ENCODE results near the gene PHACTR3.

The PHACTR3 gene

GRCh38 chr20:59781226-59781625 is 176.9 kb downstream of the PHACTR3 start:
- DNase-seq = no peak

DNA sequence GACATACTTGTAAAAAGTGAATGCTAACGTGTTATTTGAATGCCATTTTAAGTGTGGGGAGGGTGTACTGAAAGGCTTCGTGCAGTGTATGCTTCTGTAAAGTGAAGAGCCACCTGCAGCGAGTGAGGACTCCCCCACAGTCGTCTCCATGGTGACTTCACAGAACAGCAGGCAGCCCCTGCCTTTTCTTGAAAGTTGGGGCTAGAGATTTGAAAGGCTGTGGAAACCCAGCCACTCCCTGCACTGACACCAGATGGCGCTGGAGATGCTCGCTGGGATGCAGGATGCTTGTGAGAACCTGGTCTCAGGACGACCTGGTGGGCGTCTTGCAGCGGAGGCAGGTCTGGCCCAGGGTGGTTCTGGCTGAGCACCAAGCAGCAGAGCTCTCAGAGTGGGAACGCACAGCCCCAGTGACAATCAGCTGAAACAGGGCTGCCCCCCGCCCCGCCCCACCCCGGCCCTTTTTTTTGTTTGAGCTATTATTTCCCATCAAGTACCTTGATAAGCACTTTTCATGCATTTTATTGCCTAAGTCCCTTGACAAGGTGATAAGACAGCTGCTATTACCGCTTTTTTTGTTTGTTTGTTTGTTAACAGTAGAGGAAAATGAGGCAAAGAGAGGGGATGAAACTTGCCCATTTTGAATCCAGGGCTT is 178.8 kb downstream of the PHACTR3 start:
- no peak for DNase-seq

GRCh38 chr20:59783641-59784010 is 179.3 kb downstream of the PHACTR3 start:
- no peak for DNase-seq

DNA sequence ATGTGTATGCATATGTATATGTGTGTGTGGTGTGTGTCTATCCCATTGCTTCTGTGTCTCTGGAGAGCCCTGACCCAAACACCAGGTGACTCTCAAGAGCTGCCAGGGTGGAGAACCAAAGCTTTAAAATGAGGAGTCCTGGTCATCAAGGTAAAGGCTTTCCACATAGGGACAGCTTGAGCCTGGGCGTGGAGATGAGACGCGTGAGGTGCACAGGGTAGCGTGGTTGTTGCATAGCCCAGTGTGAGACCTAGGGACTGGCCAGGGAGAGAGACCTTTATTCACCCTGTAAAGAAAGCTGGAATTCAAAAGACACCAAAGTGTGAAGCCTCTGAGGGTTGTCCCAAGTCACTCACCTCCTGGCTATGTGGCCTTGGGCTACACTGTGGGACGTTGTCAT is 180.0 kb downstream of the PHACTR3 start:
- no peak for DNase-seq

DNA sequence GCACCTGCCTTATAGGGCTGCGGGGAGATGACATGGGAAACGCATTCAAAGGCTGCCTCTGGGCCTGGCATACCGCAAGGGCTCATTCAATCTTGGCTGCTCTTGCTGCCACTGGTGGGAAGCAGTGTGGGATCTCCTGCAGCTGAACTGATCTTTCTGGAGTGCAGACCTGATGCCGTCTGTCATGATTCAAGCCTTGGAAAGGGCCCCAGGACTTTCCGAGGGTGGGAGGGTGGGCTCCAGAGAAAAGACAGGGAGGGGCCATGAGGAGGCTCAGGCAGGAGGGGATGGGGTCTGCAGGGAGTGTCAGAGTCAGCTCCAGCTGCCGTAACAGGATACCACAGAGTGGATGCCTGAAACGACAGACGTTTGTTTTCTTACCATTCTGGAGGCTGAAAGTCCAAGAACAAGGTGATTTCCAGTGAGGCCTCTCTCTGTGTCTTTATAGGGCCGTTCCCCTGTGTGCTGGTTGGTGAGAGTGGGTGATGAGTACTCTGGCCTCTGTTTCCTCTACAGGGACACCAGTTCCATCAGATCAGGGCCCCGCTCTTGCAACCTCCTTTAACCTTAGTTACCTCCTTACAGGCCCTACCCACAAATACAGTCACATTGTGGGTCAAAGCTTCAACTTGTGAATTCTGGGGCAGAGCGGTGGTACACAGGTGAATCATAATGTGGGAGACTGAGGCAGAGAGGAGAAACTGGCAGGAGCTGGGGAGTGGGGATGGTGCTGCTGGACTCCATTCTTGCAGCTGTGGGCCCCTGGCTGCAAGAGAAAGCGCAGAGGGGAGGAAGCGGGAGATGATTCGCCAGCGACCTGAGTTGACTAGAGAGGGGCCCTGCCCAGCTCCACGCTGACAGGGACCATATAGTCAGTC is 180.7 kb downstream of the PHACTR3 start:
- no peak for DNase-seq

DNA sequence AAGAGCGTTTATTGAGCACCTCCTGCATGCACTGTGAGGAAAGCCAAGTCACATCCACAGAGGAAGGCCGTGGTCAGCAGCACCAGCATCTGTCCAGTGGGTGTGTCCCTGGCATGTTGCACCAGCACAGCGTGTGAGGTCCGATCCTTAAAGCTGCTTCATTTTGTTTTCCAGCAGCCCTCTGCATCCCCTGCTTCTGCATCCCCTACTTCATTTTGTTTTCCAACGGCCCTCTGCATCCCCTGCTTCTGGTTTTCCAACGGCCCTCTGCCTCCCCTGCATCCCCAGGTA is 181.3 kb downstream of the PHACTR3 start:
- no peak for DNase-seq

DNA sequence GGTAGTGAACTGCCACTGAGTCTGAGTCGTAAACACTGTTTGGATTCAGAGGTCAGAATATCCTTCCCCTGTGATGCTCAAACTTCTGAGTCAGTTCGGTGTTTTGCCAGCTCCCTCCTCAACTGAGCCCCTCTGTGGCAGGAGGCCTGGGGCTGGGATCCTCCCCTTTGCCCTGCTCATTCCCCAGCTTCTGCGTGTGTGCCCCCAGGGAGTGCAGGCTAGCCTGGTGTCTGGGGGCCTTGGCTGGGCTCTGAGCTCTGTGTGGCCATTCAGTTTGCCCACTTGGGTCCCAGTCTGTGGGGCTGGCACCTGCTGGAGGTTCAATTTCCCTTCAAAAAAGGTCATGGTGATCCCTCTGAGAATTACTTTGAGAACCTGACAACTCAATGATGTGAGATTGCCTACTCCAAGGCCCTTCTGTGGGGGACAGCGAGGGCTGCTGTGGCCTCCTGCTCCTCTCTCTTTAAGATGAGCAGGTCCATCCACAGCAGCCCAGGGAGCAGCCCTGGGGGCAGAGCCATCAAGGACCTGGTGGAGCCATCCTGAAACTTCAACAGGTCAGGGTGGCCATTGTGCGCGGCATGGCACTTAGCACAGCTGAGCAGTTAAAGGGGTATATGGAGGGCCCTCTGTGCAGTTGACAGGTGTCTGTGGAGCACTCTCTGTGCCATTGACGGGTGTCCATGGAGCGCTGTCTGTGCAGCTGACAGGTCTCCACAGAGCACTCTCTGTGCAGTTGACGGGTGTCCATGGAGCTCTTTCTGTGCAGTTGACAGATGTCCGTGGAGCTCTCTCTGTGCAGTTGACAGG is 181.9 kb downstream of the PHACTR3 start:
- no peak for DNase-seq

DNA sequence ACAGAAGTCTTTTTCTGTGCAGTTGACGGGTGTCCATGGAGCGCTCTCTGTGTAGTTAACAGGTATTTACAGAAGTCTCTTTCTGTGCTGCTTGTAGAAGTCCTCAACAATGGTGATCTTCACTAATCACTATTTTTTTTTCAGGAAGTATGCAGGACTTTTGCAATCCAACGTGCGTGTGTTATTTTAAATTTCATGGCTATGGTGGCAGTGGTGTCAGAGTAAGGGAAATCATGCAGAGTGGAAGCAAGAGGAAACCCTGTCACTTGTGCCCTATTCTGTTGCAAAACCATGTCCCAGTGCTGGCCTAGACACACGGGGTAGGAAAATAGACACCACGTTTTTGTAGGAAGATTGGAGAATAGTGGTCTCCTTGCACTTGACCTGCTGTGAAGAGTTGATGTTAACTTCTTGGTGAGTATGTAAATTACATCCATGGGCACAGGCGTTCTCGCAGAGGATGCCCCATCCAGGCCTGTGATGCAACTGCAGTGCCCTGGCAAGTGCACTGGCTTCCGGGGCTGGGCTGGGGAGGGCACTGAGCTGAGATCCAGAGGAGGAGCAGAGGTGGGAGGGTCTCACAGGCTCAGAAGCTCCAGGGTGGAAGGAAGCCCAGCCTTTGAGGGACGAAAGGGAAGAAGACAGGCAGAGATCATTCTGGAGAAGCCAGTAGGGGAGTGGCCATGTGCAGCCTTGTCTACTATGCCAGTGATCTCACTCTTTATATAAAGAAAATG is 182.6 kb downstream of the PHACTR3 start:
- DNase-seq = no peak

- DNase-seq = no peak
Measured at GRCh38 chr20:59787538-59787890, 183.2 kb downstream of the PHACTR3 start.

- no peak for DNase-seq
Measured at GRCh38 chr20:59788196-59788735, 183.9 kb downstream of the PHACTR3 start.

GRCh38 chr20:59788811-59789397 is 184.6 kb downstream of the PHACTR3 start:
- DNase-seq = no peak

GRCh38 chr20:59789686-59790085 is 185.3 kb downstream of the PHACTR3 start:
- no peak for DNase-seq

GRCh38 chr20:59790346-59790745 is 186.0 kb downstream of the PHACTR3 start:
- no peak for DNase-seq

DNA sequence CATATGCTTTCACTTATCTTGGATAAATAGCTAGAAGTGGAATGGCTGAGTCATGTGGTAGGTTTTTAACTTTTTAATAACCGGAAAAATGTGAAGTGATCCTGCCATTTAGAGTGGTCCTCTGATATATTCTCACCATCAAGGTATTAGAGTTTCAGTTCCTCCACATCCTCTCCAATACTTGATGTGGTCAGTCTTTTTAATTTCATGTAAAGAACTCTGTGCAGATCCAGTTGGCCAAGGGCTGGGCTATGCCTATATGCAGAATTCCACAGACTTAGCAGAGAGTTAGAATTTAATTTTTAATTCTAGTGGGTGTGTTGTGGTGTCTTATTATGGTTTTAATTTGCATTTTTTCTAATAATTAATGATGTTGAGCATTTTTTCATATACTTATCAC is 188.0 kb downstream of the PHACTR3 start:
- no peak for DNase-seq

GRCh38 chr20:59794555-59794954 is 190.2 kb downstream of the PHACTR3 start:
- no peak for DNase-seq

- DNase-seq = no peak
Measured at GRCh38 chr20:59800309-59800708, 196.0 kb downstream of the PHACTR3 start.

DNA sequence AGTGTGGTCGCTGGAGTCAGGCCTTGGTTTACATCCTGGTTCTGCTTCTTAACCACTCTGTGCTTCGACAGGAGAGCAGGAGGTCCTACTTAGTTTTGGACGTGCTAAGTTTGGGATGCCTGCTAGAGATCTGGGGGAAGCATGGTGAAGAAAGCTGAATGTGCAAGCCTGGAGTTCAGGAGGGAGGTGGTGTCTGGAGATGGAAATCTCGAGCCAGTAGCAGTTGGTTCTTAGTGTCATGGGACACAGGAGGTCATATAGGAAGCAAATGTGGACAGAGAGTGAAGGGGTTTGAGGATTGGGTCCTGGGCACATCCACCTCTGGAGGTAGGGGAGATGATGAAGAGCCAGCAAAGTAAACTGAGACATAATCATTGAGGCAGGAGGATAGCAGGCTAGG is 197.7 kb downstream of the PHACTR3 start:
- DNase-seq = no peak

GRCh38 chr20:59802471-59803221 is 198.3 kb downstream of the PHACTR3 start:
- no peak for DNase-seq

DNA sequence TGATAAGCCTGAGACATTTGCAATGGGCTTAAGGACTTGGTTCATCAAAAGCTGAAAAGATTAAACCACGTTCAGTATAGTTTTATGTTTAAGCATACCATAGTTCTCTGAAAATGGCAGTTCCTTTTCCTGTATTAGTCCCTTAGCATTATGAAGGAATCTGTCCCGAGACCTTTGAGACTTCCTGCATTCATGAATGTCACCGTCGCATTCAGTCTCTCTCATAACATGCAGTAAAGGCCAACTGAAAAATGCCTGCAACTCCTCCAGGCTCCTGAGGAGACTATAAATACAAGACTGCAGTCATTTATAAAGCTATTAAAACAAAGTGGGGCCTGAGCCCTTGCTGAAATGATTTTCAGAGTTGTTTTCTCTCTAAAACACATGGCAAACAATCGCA is 200.0 kb downstream of the PHACTR3 start:
- no peak for DNase-seq

GRCh38 chr20:59804871-59805665 is 200.7 kb downstream of the PHACTR3 start:
- DNase-seq = no peak
